Right hindlimb (tissue), 1 donor: Measurements from ENCODE around the gene NOX3.
"Not testable (repeated sequence)": the region's sequence is repeated elsewhere in the genome, so short reads cannot be mapped to it uniquely, and the experiment has no call there.

Experiments used
- DNase-seq: peaks from one replicate; pipeline ENCODE4 v3.0.0-alpha.2; 2018

Gene NOX3

GRCh38 chr6:155466539-155466938 lies 10.9 kb upstream of the NOX3 start:
- no peak for DNase-seq

DNA sequence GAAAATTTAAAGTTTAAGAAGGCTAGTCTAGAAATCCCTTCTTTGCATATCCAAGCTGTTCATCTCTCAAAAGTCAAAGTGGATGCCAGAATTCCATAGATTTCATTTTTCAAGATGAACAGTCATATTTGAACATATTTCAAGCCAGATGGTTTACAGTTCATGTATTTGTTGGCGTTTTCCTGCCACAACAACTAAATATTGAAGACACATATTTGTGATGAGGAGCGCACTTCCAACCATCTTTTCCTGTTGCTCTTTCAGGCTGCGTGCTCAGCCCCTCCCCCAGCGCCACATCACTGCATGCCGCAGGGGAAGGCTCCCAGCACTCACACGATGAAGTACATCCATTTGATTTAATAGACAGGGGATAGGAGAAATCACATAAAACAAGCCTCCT lies 5.9 kb upstream of the NOX3 start:
- DNase-seq, result peak; percentile 39

GRCh38 chr6:155454471-155454870 lies 1.2 kb downstream of the NOX3 start:
- DNase-seq, result no peak

- DNase-seq, result no peak
Observed at GRCh38 chr6:155454008-155454407, 1.6 kb downstream of the NOX3 start.

- no peak for DNase-seq
Observed at GRCh38 chr6:155452576-155452975, 3.1 kb downstream of the NOX3 start.

- not testable (repeated sequence) for DNase-seq
Observed at GRCh38 chr6:155451530-155451929, 4.1 kb downstream of the NOX3 start.

GRCh38 chr6:155450240-155450581 lies 5.4 kb downstream of the NOX3 start:
- DNase-seq, result no peak

- no peak for DNase-seq
Observed at GRCh38 chr6:155449450-155450239, 6.0 kb downstream of the NOX3 start.

DNA sequence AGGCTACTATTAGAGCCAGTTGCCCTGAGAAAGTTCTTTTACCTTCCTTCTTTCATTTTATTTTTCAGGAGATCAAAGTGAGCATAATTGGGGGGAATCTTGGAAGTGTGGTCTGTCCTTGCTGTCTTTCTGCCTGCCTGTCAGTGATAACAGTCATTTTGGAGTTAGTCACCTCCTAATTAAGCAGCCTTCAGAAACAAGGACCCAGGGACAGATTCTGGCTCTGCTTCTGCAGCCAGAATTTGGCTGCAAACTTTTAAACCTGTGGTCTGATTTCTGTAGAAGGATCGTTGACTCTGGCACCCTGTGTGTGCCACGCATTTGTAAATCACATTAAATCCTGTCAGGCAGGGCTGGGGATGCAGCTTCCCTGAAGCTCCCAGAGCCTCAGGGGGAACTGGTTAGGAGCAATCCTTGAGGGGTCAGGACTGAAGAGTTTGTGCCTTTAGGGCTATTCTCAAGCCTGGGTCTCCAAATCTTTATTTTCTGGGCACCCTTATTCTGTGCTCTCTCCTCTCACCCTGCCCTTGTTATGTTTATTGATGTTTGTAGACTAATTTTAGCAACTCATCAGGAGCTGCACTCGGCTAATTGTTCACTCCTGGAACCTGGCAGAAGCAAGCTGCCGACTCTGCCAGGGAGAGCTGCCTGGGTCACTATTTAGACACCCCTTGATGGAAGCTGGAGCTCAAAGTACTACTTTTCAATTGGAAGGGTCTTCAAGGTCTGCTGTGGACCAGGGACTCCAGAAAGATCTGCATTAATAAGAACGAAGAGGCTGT lies 6.8 kb downstream of the NOX3 start:
- no peak for DNase-seq

DNA sequence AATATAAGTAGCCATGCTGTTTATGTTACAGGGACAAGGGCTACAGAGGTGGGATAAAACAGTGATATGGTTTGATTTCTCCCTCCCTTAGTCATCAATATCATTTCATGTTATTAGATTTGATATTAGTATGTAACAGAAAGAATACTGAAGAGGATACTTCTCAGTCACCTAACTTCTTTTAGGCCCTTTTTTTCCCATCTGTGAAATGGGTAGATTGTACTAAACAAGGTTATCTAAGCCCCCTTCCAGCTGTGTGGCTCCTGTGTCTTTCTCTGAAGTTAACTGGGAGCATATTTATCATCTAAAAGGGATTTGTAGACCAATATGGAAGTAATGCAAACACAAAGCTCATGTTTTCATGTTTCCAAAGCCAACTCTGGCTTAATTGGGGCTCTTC lies 7.7 kb downstream of the NOX3 start:
- DNase-seq, result no peak

DNA sequence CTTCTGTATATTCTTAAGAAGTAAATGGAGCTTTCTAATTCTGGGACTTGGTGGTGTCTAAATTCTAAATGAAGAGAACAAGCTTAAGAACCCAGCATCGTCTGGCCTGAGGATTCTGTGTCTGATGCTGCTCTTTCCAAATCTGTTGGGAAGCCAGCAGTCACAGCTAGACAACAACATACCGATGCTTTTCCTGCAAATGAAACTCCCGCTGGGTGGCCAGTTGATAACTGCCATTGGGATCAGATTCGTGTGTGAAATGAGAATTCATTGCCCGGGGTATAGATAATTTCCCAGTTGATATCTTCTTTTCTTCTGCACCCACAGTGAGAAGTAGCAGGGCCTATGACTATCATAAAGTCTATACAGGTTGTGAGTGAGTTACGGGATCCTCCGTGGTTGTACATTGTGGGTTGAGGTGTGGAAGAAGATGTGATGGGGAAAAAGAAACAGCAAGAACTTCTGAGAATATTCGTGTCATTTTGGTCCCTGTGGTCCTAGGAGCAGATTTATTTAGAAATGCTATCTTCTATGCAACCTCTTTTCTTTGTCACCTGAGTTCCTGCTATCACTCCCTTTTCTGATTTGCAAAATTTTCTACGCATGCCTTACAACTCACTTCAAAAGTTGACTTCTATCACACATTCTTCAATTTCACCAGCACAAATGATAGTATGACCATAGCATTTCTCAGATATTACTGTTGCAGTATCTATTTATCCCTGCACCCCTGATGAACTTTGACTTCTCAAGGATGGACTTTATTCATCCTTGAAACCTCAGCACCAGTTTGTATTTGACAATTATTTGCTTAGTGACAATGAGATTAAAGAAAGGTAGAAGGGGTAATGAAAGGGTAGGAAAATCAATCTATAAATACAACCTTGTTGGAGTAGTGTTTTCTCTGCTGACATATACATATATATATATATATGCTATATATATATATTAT lies 10.4 kb downstream of the NOX3 start:
- no peak for DNase-seq

GRCh38 chr6:155444120-155444917 lies 11.3 kb downstream of the NOX3 start:
- no peak for DNase-seq

DNA sequence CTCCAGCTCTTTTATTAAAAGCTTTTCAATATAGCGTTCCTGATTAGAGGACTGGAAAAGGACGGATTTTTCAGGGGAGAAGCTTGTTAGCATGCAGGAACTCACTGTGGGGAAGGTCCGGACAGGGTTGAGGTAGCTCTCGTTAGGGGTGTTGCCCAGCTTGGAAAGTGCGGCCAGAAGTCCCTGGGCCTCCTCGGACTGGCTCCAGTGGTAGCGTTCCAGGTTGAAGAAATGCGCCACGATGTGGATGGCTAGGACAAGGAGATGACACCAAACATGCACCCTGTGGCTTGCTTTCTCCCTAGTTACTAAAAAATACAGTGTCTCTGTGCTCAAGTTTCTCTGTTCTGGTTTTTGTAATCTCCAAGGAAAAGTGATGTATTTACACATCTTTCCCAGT lies 12.5 kb downstream of the NOX3 start:
- no peak for DNase-seq

- DNase-seq, result no peak
Observed at GRCh38 chr6:155442562-155442961, 13.1 kb downstream of the NOX3 start.

- DNase-seq, result no peak
Observed at GRCh38 chr6:155441112-155441465, 14.6 kb downstream of the NOX3 start.

DNA sequence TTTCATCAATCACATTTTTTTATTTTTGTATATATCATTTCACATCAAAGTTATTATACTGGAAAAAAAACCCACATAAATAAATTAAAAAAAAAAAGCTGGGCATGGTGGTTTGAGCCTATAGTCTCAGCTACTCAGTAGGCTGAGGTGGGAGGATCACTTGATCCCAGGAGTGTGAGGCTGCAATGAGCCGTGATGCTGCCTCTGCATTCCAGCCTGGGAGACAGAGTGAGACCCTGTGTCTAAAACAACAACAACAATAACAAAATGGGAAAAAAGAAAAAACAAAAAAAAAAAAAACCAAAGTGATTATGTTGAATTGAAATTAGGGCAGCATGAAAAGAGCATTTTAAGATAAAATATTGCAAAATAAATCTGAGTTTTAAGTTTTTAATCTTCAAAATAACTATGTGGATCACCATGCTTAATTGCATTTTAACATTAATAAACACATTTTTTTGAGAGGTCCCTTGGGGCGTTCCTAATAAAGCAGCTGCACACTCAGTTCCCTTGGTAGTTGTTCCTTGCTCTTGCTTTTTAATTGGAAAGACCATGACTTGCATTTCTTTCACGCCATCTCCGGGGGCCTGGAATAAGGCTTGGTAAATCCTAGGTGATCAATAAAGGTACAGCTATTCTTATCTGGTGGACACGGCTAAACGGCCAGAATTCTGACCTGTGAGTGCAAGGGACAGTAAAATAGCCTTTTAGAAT lies 15.1 kb downstream of the NOX3 start:
- DNase-seq, result no peak

DNA sequence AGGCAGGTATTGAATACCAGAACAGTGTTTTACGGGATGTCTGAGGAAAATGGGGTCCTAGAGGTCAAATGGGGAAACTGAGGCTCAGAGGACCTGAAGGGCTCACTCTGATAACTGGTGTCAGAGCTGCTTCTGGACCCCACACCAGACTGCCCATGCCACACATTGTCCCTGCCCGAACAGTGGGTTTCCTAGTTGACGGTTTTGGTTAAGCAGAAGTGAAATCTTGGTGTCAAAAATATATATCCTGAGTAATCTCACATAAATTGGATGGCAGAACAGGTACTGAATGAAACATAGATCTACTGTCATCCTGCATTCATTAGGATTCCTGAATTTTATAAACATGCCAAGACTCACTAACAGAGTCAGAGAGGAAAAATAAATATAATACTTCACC lies 16.3 kb downstream of the NOX3 start:
- no peak for DNase-seq

DNA sequence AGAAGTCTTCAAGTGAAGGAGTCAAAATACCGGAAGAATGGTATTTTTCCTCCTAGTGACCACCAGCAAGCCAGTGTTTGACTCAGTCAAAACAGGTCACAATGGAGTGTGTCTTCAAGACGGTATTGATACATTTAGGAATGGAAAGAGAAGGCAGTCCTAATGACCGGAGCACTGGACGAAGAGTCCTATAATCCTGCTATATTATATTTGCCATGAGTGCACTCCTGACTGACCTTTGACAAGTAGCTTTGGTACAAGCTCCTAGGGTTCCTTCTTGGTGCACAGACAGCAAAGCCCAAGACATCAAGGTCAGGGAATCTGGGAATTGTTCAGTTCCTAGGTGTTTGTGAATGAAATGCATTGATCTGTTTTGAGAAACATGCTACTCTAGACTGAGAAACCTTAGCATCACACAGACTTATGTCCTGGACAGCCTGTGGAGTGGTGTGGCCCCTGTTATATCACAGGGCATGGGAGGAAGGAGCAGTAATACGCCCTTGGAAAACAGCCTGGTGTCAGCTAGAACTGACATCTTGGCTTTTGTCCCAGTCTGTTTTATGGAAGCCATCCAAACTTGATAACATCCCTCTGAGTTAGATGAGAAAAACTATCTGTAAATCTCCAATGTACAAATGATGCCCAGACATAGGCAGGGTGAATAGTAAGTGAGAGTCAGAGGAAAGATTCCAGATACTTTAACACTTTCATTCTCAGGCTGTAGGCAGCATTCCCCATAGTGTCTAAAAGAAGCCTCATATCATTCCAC lies 18.5 kb downstream of the NOX3 start:
- no peak for DNase-seq

- no peak for DNase-seq
Observed at GRCh38 chr6:155434829-155435423, 20.7 kb downstream of the NOX3 start.

GRCh38 chr6:155434096-155434495 lies 21.5 kb downstream of the NOX3 start:
- DNase-seq, result no peak

GRCh38 chr6:155432293-155432692 lies 23.3 kb downstream of the NOX3 start:
- DNase-seq, result no peak
